GM18505 (cell line): ENCODE results near the gene CREB5.

ENCODE experiments used
- ATAC-seq: cut with Tn5 transposase; IDR thresholded peaks from one replicate; pipeline ENCODE4 v1.9.1; 2021; ENCODE audit not compliant: unreplicated experiment
- POLR2A ChIP-seq: IDR thresholded peaks from 4 replicates; pipeline ENCODE4 v1.6.1; 2011; ENCODE audit warnings: borderline replicate concordance; ENCODE audit not compliant: insufficient read depth, insufficient read length; ENCODE audit errors: extremely low read depth

CREB5 gene

DNA sequence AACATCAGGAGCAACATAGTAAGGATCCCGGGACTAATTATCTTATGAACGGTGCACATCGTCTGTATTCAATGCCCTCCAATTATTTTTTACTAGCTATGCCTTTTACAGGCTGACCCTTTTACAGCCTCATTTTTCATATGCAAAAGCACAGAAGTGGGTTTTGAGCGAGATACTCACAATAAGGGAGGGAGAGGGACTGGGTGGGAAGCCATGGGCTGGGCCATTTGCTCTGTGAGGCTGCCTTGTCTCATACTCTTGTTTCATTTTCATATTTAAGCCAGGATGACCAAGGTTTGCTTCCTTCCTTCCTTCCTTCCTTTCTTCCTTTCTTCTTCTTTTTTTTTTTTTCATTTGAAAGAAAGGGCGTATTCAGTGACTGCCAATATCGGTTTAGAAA, 286.5 kb downstream of the CREB5 start:
- TF ChIP-seq POLR2A = no peak
- ATAC-seq = no peak

DNA sequence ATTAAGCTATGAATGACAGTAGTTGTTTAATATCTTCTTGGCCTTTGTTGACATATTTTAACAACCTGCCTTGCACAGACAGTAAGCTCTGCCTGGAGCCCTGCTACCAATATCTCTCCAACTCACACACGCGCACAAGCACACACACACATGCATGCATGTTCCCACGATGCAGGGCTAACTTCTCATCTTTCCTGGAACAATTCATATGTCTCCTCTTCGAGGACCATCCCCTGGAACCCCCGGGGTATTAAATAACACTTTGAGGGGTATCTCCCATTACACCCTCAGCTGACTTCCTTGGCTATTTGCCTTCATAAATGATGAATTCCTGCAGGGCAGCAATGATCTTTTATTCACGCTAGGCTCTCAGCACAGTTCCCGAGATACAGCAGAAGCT, 287.8 kb downstream of the CREB5 start:
- no peak for ATAC-seq
- no peak for TF ChIP-seq POLR2A

DNA sequence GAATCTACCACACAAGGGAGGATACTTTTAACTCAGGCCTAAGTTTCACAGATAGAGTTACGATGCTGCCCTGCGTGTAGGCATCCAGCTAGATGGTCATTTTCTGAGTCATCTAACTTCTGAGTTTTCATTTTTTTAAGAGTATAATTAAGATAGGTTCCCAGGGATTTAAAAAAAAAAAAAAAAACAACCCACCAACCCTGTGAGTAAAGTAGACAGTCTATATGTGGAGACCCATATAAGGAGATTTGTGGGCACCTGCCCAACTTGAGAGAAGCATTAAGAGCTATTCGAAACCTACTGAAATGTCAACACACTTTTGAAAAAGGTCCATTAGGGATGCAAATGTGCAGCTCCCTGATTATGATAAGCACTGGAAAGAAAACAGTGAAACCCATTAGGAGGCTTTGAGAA, 288.5 kb downstream of the CREB5 start:
- ATAC-seq = no peak
- TF ChIP-seq POLR2A = no peak

DNA sequence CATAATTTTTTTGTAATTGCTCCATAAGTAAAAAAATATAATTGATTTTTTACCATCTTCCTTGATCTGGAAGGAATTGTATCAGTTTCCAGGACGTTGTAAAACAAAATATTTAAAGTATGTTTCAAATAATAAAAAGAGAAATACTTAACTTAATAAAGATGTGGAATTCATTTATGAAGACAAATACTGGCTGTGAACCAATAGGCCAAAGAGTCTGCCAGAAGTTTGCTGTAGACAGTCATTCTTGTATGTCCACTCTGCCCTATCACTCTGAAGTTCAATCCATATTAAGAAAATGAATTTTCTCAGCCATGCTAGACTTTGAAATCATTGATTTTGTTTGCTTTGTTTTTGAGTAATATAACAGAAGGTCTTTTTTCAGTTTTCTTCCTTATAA, 289.4 kb downstream of the CREB5 start:
- TF ChIP-seq POLR2A = no peak
- ATAC-seq = no peak

DNA sequence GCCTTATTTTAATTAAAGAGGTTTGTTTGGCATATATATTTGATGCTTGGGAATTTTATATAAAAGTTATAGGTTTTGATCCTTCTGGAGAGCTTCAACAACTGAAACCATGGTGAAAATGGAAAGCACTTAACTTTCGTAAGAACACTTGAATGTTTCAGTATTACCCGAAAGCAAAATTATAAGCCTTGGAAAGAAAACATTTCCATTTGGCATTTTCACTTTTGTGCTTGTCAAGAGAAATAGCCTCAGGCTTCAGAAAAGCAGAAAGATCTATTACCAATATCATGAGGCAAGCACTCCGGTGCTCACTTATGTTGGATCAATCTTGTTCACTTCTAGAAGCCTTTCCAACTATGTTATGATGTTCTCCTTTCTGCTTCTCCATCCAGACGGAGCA, 289.9 kb downstream of the CREB5 start:
- no peak for TF ChIP-seq POLR2A
- ATAC-seq = no peak

DNA sequence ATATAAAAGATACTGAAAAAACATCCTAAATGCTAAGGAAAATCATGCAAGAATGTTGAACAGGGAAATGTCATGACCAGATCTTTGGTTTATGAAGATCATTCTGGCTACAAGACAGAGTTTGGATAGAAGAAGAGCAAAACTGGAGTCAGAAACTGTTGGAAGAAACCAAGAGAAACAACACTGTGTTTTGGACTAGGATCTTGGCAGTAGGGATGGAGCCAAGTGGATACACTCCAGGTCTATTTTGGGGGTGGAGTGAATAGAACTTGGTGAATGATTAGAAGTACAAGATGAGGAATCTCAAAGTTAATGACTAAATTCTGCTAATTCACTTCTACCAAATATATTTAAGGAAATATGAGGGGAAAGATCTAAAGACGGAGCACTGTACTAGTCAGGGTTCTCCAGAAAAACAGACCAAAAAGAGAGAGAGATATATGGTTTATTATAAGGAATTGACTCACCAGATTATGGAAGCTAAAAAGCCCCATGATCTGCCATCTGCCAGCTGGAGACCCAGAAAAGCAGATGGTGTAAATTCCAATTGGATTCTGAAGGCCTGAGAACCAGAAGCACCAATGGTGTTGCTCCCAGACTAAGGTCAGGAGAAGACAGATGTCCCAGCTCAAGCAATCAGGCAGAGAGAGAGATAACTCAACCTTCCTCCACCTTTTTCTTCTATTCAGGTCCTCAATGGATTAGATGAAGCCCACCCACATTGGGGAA, 290.9 kb downstream of the CREB5 start:
- no peak for TF ChIP-seq POLR2A

DNA sequence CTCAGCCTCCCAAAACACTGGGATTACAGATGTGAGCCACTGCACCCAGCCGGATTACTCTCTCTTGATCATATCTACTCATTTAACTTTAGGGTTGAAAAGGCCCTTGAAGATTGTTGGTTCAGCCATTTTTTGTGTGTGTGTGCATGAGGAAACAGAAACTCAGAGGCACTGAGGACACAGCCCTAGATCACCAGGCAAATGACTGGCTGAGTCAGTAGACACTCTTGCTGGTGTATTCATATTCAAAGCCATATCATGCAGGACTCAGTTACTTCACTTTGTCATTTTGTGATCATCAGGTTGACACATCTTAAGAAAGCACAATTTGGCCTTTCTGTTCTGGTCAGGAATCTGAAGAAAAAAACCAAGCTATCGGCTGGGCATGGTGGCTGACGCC, 292.4 kb downstream of the CREB5 start:
- no peak for TF ChIP-seq POLR2A
- no peak for ATAC-seq

More for the DNA sequence above, 290.9 kb downstream of the CREB5 start:
- no peak for ATAC-seq

DNA sequence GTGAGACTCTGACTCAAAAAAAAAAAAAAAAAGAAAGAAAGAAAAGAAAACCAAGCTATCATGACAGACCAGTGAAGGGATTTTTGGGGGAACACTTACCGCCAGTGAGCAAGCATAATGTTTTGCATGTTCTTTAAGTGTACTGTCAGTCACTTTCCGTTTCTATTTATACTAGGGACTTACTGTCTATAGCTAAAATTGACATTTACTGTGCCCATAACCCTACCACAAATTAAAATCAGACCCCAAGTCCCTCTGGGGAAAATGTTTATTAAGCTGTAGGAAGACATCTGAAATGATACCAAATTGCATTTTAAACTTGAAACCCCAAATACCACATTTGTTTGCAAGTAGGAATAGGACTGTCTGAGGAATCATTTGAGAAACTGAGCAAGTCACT, 293.0 kb downstream of the CREB5 start:
- no peak for TF ChIP-seq POLR2A
- ATAC-seq = peak; percentile 85

DNA sequence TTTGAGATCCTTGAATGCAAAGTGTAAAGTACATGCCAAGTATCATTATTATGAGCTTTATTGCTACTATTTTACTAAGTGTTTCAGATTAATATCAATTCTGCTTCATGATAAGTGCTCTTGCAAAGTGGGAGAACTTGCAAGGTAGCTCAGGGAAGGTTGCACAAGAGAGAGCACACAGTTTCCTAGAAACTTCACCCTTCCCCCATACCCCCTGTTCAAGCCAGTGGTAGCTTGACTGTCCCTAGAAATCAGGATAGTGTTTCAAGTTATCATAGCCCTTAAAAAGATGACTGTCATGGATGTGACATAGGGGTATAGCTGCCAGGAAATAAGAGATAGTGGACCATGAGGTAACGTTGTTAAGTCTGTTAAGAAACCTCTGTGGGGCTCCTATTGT, 294.3 kb downstream of the CREB5 start:
- TF ChIP-seq POLR2A = no peak
- no peak for ATAC-seq

DNA sequence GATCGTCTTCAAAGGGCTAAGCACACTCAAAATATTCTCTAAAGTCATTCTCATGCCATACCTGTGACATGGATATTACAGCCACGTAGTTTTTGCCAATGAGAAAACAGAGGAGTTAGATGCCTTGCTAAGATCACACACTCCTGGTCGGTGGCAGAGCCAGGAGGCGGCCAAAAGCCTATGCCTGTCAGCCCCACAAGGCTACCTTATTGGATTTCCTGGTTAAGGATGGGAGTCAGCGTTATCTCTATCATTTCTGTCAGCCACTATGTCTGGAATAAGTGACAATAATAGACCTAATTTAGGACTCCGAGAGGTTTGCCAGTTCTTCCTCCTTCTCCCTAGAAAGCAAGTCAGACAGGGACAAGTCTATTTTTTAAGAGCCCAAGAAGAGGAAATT, 295.0 kb downstream of the CREB5 start:
- no peak for ATAC-seq
- TF ChIP-seq POLR2A = no peak

DNA sequence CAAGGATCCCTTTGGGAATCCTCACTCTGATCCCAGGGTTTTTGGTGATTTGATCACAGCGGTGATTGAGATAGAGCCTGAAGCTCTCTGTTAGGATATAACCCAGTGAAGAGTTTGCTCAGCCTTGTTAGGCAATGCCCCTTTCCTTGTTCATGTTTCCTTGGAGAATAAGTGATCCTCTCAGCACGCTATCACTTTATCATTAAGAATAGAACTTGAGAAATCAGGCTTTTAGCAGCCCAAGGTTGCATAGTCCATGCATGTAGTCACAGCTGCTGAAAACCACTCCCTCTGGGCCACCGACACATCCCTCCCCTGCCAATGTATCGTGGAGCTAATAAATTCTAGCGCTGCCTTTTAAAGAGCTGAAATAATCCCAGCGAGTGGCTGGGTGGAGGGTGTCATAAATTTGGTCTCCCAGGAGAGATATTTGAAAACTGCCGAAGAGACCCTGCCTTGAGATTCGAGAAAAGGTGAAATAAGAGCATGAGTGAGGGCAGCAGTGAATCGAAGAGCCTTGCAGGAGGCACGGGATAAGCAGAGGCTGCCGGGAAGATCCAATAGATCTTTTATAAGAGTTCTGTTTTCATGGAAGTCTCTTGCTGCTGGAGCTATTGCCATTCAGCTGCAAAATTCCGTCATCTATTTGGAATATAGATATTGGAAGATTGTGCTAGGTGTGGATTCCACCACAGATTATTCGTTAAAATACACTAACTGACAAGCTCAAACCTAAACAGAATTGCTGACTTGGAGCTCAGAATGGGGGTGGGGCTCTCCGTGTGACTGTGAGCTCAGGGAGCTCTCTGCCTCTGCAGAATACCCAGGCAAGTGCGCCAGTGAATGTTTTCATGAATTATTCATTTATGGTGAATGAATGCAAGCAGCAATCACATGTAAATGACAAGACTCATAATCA, 296.0 kb downstream of the CREB5 start:
- ATAC-seq = no peak

DNA sequence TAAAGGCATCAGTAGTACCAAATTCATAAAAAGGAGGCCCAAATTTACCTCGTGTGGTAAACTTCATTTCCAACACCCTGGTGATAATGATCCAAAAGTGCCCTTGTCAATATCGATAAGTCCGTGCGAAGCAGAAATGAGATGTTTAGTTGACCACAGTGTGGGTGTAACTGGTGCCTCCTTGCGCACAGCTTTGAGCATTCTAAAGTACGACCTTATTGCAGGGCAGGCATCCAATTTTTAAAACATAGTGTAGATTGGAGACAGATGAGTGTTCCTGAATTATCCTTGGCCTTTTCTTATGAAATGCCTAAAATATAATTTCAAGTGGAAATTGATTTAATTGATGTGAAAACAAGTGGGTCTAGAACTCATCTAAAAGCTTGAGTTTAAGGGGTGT, 297.4 kb downstream of the CREB5 start:
- no peak for ATAC-seq
- TF ChIP-seq POLR2A = no peak

More for the DNA sequence above, 296.0 kb downstream of the CREB5 start:
- no peak for TF ChIP-seq POLR2A

DNA sequence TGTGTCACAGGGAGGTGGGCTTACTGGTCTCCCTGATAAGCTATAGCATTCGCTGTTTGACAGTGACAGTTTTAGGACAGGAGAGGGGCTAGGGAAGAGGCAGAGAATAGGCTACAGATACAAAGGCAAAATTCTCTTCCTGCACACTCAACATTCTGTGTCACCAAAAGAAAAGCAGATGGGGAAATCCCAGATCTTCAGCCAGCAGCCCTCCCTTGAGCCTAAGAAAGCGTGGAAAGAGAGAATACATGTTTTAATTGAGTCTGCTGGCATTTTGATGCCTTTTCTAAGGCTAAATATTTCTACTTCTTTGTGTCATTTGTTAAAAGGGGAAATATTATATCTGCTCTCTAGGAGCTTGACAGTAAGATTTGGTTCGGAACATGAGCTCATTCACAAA, 298.8 kb downstream of the CREB5 start:
- TF ChIP-seq POLR2A = no peak
- ATAC-seq = no peak

DNA sequence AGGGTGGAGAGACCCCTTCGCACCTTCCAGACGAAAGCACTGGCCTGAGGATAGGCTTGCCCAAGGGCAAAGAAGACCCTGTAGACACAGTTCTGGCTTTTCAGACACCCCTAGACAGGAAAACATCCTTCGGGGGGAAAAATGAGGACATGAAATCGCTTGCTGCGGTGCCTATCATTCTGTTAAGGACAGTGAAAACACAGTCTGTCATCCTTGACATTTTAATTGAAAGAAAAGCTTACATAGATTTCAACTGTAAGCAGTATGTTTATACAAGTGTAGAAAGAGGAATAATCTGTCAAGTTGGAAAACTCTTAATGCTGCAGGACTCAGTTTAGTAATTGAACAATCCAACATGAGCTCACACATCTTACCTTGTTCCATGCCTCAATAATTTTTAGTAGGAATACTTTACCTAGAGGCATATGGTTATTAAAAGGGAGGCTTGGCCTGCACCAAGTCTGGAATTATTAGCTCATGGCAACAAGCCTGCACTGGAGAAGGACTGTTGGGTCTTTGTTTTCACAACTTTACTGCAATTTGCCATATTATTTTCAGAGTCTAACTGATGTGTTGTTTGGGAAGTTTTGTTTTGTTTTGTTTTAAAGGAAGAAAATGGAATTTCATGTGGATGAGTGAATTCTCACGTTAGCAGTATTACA, 302.3 kb downstream of the CREB5 start:
- ATAC-seq = no peak
- TF ChIP-seq POLR2A = no peak

DNA sequence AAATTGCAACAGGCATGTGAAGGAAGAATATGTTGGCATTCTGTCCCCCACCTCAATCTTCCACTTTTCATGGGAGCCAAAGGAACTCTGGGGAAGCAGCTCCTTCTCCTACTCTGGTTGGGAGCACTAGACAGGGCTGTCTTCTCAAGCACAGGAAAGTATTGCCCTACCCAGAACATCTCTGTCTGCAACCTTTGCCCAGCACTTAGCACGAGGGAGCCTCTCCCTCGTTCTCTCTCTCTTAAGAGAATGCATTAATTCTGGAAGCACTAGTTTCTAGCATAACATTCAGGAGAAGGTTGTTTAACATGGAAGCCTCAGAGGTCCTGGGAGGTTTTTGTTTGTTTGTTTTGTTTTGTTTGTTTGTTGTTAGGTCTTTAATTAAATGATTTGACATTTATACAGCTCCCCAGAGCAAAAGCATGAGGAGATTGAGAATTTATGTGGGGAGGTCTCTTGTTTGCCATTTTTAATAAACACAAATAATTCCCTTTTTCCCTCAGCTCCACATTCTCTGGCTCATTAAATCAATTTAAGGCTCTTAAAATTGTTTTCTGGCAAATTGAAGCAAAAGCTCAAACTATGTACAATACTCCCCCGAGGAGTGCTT, 305.2 kb downstream of the CREB5 start:
- TF ChIP-seq POLR2A = no peak
- ATAC-seq = no peak
